B cell (primary cell): Measurements from ENCODE around the gene WTAP. TPM values are rescaled to one million over a fixed set of nuclear protein-coding genes. Genes with fewer than 3 reads are reported as not detected.
A peak's percentile ranks its signal among the peaks of the same experiment; 100 is the strongest.

Source experiments
- ATAC-seq: fragments of 200-7000 bp; cut with Tn5 transposase; one replicate; pipeline ENCODE4 v1.10.0; 2021; ENCODE audit warnings: low read depth, mild to moderate bottlenecking, moderate number of reproducible peaks, moderate library complexity
- CTCF ChIA-PET: fragments of 350-600 bp; sonication (Branson Sonifier 250); formaldehyde crosslinking; loops from one replicate; lab custom pipeline; 2021; ENCODE audit warnings: antibody characterized with exemption, inconsistent platforms; lab: Charles Lee
- POLR2A ChIA-PET: fragments of 350-600 bp; sonication (Branson Sonifier 250); formaldehyde crosslinking; loops from one replicate; lab custom pipeline; 2021; ENCODE audit warnings: antibody characterized with exemption; lab: Charles Lee
- DNase-seq: peaks from one replicate; pipeline ENCODE4 v3.0.0; 2013
- H2AFZ ChIP-seq: 2 replicates; pipeline ENCODE4 v1.6.1; 2012; ENCODE audit warnings: mild to moderate bottlenecking, low read depth, low read length; ENCODE audit not compliant: insufficient read depth, poor library complexity, severe bottlenecking
- H3K27ac ChIP-seq, 2 donors: 1 replicate in 1 of 2; 2 replicates in 1 of 2; pipeline ENCODE4 v1.5.1; 2012 to 2013; ENCODE audit warnings: low read length in 2 of 2, mild to moderate bottlenecking in 2 of 2, moderate library complexity in 1 of 2
- H3K27me3 ChIP-seq, 4 experiments: fragments of 200-600 bp in 1 of 4; sonication (generic) in 1 of 4; replicated peaks in 1 of 4; 1 replicate in 2 of 4; 2 replicates in 2 of 4; pipeline versions ENCODE4 v1.6.1 to v1.7.0; 2013 to 2016; ENCODE audit warnings: low read length in 3 of 4, mild to moderate bottlenecking in 2 of 4, mixed read lengths in 1 of 4, moderate library complexity in 1 of 4; ENCODE audit not compliant: insufficient read depth in 4 of 4, control insufficient read depth in 3 of 4; ENCODE audit errors: control extremely low read depth in 1 of 4
- H3K36me3 ChIP-seq, 2 experiments: replicated peaks in 1 of 2; 1 replicate in 1 of 2; 2 replicates in 1 of 2; pipeline versions ENCODE4 v1.6.1 to v1.7.1; 2013; ENCODE audit warnings: low read length in 1 of 2; ENCODE audit not compliant: insufficient read depth in 2 of 2, control insufficient read depth in 1 of 2; ENCODE audit errors: control extremely low read depth in 1 of 2, extremely low read depth in 1 of 2
- H3K4me1 ChIP-seq, 2 donors: fragments of 200-600 bp in 1 of 2; sonication (generic) in 1 of 2; 1 replicate in 1 of 2; 2 replicates in 1 of 2; pipeline versions ENCODE4 v1.5.1 to v1.6.1; 2013 to 2017; ENCODE audit warnings: low read length in 2 of 2; ENCODE audit not compliant: control insufficient read depth in 2 of 2, insufficient read depth in 2 of 2
- H3K4me2 ChIP-seq: replicated peaks from 2 replicates; pipeline ENCODE3; 2012; ENCODE audit warnings: mild to moderate bottlenecking, low read depth, low read length; ENCODE audit not compliant: poor library complexity, severe bottlenecking
- H3K4me3 ChIP-seq, 5 experiments: fragments of 200-600 bp in 1 of 5; sonication (generic) in 1 of 5; 1 replicate in 3 of 5; 2 replicates in 2 of 5; pipeline versions ENCODE4 v1.5.1 to v1.7.0; 2011 to 2016; ENCODE audit warnings: low read length in 4 of 5, mild to moderate bottlenecking in 4 of 5, low read depth in 2 of 5, control low read depth in 1 of 5, moderate library complexity in 1 of 5; ENCODE audit not compliant: insufficient read depth in 1 of 5; ENCODE audit errors: control extremely low read depth in 1 of 5, extremely low read depth in 1 of 5
- H3K79me2 ChIP-seq: fragments of 200-600 bp; sonication (generic); one replicate; pipeline ENCODE4 v1.6.0; 2016; ENCODE audit warnings: low read length; ENCODE audit not compliant: control insufficient read depth, insufficient read depth
- H3K9ac ChIP-seq: fragments of 200-600 bp; sonication (generic); 2 replicates; pipeline ENCODE4 v1.6.1; 2017; ENCODE audit warnings: mild to moderate bottlenecking, low read length, moderate library complexity
- H3K9me3 ChIP-seq, 3 donors: one replicate each; pipeline versions ENCODE4 v1.6.1 to v1.7.1; 2013; ENCODE audit warnings: low read length in 2 of 3; ENCODE audit not compliant: control insufficient read depth in 2 of 3, insufficient read depth in 1 of 3; ENCODE audit errors: control extremely low read depth in 1 of 3
- H4K20me1 ChIP-seq: 2 replicates; pipeline ENCODE4 v1.6.0; 2012; ENCODE audit warnings: mild to moderate bottlenecking, low read length; ENCODE audit not compliant: insufficient read depth, control insufficient read depth, poor library complexity, severe bottlenecking
- H3K27ac Mint-ChIP-seq: one replicate; pipeline ENCODE4 v1.8.0; 2021; ENCODE audit warnings: mixed read lengths
- H3K27me3 Mint-ChIP-seq: one replicate; pipeline ENCODE4 v1.8.0; 2021; ENCODE audit warnings: mixed read lengths
- H3K4me1 Mint-ChIP-seq: one replicate; pipeline ENCODE4 v1.8.0; 2021; ENCODE audit warnings: mixed read lengths
- H3K4me3 Mint-ChIP-seq: one replicate; pipeline ENCODE4 v1.8.0; 2021; ENCODE audit warnings: mixed read lengths
- H3K9me3 Mint-ChIP-seq: one replicate; pipeline ENCODE4 v1.8.0; 2022; ENCODE audit warnings: mixed read lengths; ENCODE audit not compliant: insufficient read depth
- EZH2 ChIP-seq: IDR thresholded peaks from 2 replicates; pipeline ENCODE4 v1.6.1; 2012; ENCODE audit warnings: borderline replicate concordance, low read depth, mild to moderate bottlenecking, moderate library complexity, low read length; ENCODE audit not compliant: insufficient read depth, poor library complexity, severe bottlenecking
- WGBS: methylation state at CpG from one replicate; pipeline ENCODE4 v1.1.5; 2013; ENCODE audit warnings: missing lambda C conversion rate; ENCODE audit not compliant: insufficient coverage; 5-methylcytosine and 5-hydroxymethylcytosine counted together
- intact Hi-C: fragments of 100-400 bp; cut with micrococcal nuclease; formaldehyde crosslinking; loops from one replicate; pipeline ENCODE4 v1.10.0; 2022
- polyA plus RNA-seq: library from polyadenylated mRNA; depleted of rRNA; stranded (reverse); fragments of >200 nt; gene quantifications from 2 replicates; pipeline ENCODE4 v1.2.3, GENCODE V29; 2012
- total RNA-seq, 2 donors: library from RNA; stranded (reverse); fragments of 120-200 nt in 1 of 2; gene quantifications; 1 replicate in 1 of 2; 2 replicates in 1 of 2; pipeline versions ENCODE4 v1.2.3 to v1.2.4, GENCODE V29; 2013 to 2022
- TF ChIP-seq, protein P1 (sequence below): fragments of 200-600 bp; IDR thresholded peaks from one replicate; pipeline ENCODE4 v1.8.0; 2022; ENCODE audit warnings: antibody characterized with exemption, mild to moderate bottlenecking

Gene WTAP
- total and polyA plus RNA-seq, 2 donors (not counting 1 experiment from before 2014, with no cell fraction given): 34.2 to 165 TPM

DNA sequence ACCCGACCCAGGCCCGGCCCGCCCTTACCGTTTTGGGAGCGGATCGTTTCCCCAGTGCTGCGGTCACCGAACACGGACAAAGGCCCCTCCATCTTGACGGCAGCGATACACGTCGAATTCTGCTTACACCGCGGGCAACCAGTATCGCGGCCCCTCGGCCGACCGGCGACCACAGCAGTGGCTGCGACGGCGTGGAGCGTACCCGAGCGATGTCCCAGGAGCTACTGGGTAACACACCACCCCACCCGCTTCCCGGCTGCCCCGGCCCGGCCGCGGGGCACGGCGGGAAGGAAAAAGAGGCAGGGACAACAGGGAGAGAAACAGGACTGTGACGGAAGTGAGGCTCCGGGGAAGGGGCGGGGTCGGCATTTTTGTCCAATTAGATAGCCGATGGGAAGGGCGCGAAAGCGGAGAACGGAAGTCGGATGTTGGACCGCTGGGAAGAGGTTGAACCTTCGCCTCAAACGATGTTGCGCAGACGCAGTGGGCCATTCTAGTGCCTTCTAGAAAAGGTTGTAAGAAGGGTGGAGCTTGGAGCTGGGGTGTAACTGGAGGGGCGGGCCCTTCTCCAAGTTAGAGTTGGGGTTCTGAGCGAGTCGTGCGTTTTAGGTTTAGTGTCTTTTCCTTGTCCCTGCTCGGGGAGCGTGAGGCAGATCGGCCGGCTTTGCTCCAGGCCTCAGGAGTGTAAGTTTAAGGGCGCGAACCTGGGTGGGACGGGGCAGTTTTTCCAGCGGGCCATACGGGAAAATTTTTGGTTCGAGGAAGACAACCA, 62.3 kb downstream of the WTAP start, which contains the start of gene TCP1:
TSS of gene TCP1 (minus strand) at position 226 of the 772 bp plus-strand sequence. CDS start at position 92, 134 bp downstream.
- Mint-ChIP-seq H3K27me3 (no peaks in the 10 kb centered on the region), H3K9me3 (no peaks in the 10 kb centered on the region), H3K27ac (peak within 1 kb of the TSS; percentile 95), H3K4me1 (peaks cover 51% of the 10 kb centered on the region), H3K4me3 (peak within 1 kb of the TSS; percentile 100)
- ChIA-PET POLR2A (interaction anchor here (1.0 to 3.5 kb wide), 7 partner anchors 14 to 96 kb away, joined by 3 to 28 read pairs (median 4); partner anchors contain the start of genes ACAT2, SOD2 and WTAP), CTCF (interaction anchor here (0.5 to 3.0 kb wide), 7 partner anchors 28 to 131 kb away, joined by 3 to 13 read pairs (median 4); partner anchors contain the start of genes ACAT2, SOD2 and WTAP)
- H4K20me1 ChIP-seq: peaks cover 62% of the 10 kb centered on the region
- peak within 1 kb of the TSS; percentile 70 to 96 for H3K27ac ChIP-seq
- TF ChIP-seq, protein P1, sequence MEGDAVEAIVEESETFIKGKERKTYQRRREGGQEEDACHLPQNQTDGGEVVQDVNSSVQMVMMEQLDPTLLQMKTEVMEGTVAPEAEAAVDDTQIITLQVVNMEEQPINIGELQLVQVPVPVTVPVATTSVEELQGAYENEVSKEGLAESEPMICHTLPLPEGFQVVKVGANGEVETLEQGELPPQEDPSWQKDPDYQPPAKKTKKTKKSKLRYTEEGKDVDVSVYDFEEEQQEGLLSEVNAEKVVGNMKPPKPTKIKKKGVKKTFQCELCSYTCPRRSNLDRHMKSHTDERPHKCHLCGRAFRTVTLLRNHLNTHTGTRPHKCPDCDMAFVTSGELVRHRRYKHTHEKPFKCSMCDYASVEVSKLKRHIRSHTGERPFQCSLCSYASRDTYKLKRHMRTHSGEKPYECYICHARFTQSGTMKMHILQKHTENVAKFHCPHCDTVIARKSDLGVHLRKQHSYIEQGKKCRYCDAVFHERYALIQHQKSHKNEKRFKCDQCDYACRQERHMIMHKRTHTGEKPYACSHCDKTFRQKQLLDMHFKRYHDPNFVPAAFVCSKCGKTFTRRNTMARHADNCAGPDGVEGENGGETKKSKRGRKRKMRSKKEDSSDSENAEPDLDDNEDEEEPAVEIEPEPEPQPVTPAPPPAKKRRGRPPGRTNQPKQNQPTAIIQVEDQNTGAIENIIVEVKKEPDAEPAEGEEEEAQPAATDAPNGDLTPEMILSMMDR: no peak
- no peak for TF ChIP-seq EZH2
- no peaks in the 10 kb centered on the region for H3K9me3 ChIP-seq
- peak; percentile 99 for DNase-seq
- peak within 1 kb of the TSS; percentile 81 for H3K4me2 ChIP-seq
- H3K4me1 ChIP-seq: peaks cover 30 to 32% of the 10 kb centered on the region in 2 donors
- ATAC-seq: peak; percentile 78
- peak within 1 kb of the TSS; percentile 79 for H3K9ac ChIP-seq
- H2AFZ ChIP-seq: peak within 1 kb of the TSS; percentile 80
- peaks cover 5 to 60% of the 10 kb centered on the region in 2 experiments for H3K36me3 ChIP-seq
- intact Hi-C loops: loop anchor here (1.0 to 2.0 kb wide), 4 partner anchors 27 to 183 kb away; partner anchors contain the start of genes ACAT2, SOD2 and WTAP
- H3K27me3 ChIP-seq: no peaks in the 10 kb centered on the region
- under 1% methylated on average over 58 of the region's 64 CpGs for WGBS
- peaks cover 82% of the 10 kb centered on the region for H3K79me2 ChIP-seq
- H3K4me3 ChIP-seq: peak within 1 kb of the TSS; percentile 70 to 98 (median 93)
